ENCODE measurements around the gene EPS8. TPM values are rescaled to one million over a fixed set of nuclear protein-coding genes. Genes with fewer than 3 reads are reported as not detected.

EPS8 gene
- total and polyA plus RNA-seq, 7 donors: 7.9 to 16.9 (median 12.9) TPM

DNA sequence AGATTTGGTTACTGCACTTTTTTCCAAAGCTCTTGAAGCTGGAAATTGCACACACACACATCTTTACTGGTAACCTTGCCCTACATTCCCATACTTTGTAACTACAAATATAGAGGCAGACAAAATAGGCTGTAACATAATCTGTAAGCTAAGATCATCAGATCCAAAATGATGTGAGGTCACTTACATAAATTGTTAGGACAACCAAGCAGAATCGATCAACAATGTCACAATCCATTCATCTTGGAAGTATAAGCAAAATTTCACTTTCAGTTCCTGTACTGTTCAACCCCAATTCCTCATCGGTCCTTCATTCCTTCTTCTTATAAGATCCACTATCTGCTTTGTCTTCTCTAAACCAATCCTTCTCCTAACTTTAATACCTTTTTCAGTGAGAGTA is 72.6 kb downstream of the EPS8 start:
- peaks cover 26% of the 10 kb centered on the region for H3K4me1 ChIP-seq
- WGBS, 3 donors: 59 to 79% (median 63%) methylated on average over 2 of the region's 2 CpGs
- TF ChIP-seq CTCF (IDR thresholded peaks at IDR 0.05): no peak
- no peaks in the 10 kb centered on the region for H3K36me3 ChIP-seq (ENCODE audit: insufficient read depth in 1 of 2, low read depth in 1 of 2)
- ATAC-seq (no peak), DNase-seq (no peak)
- H3K9me3 ChIP-seq: no peaks in the 10 kb centered on the region
- H3K27ac ChIP-seq: no peak overlapping the region
- intact Hi-C loops (cut with DNase I): no loop called here
- H3K27me3 ChIP-seq (ENCODE audit: insufficient read depth in 3 of 3, low read length in 2 of 3): no peaks in the 10 kb centered on the region
- no peak overlapping the region for H3K4me3 ChIP-seq

DNA sequence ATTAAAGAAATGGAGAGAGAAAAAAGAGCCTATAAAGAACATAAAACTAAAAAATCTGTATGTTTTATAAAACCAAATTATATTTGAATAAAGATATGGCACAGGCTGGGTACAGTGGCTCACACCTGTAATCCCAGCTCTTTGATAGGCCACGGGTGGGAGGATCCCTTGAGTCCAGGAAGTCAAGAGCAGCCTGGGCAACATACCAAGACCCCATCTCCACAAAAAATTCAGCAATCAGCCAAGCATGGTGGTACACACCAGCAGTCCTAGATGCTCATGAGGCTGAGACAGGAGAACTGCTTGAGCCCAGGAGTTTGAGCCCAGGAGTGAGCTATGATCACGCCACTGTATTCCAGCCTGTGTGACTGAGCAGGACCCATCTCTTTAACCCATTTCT is 74.9 kb downstream of the EPS8 start:
- no peak for TF ChIP-seq CTCF (IDR thresholded peaks at IDR 0.05)
- no peak for ATAC-seq
- no peak for DNase-seq
- Histone ChIP-seq H3K36me3 (ENCODE audit: insufficient read depth in 1 of 2, low read depth in 1 of 2) (no peaks in the 10 kb centered on the region), H3K9me3 (no peaks in the 10 kb centered on the region), H3K27me3 (ENCODE audit: insufficient read depth in 3 of 3, low read length in 2 of 3) (no peaks in the 10 kb centered on the region), H3K27ac (no peak overlapping the region), H3K4me1 (peaks cover 21% of the 10 kb centered on the region), H3K4me3 (no peak overlapping the region)
- WGBS, 3 donors: 79 to 82% (median 81%) methylated on average over 2 of the region's 2 CpGs
- intact Hi-C loops (cut with DNase I): no loop called here

- H3K27ac ChIP-seq: no peak overlapping the region
- H3K27me3 ChIP-seq (ENCODE audit: insufficient read depth in 3 of 3, low read length in 2 of 3): no peaks in the 10 kb centered on the region
- H3K4me3 ChIP-seq: no peak overlapping the region
- TF ChIP-seq CTCF (IDR thresholded peaks at IDR 0.05): no peak
- ATAC-seq: peak in 2 of 4 donors; percentile 39 to 61
- intact Hi-C loops (cut with DNase I): no loop called here
- no peaks in the 10 kb centered on the region for H3K9me3 ChIP-seq
- peaks cover 9% of the 10 kb centered on the region for H3K4me1 ChIP-seq
- H3K36me3 ChIP-seq (ENCODE audit: insufficient read depth in 1 of 2, low read depth in 1 of 2): no peaks in the 10 kb centered on the region
- WGBS, 3 donors: 65 to 72% (median 71%) methylated on average over 8 of the region's 8 CpGs
- DNase-seq: no peak
Observed at GRCh38 chr12:15712823-15713660, 76.1 kb downstream of the EPS8 start.

DNA sequence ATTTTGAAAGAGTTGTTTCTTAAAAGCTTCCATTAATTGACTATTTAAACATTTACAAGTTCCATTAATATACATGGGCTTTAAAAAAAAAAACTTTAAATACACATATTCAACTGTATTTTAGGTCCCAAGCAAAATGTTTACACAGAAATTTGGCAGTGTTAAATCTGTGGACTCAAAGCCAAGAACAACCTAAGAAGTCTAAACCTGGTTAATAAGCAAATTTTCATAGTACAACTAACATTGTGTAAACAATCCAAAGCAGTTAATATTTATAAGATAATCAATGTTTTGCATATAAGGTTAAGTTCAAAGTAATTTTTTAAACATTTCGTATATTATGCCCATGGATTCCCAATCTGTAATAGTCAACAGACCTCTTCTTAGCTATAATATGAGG is 77.0 kb downstream of the EPS8 start:
- no peak overlapping the region for H3K27ac ChIP-seq

More for the DNA sequence above, 77.0 kb downstream of the EPS8 start:
- no peaks in the 10 kb centered on the region for H3K27me3 ChIP-seq (ENCODE audit: insufficient read depth in 3 of 3, low read length in 2 of 3)
- no peak for DNase-seq
- H3K36me3 ChIP-seq (ENCODE audit: insufficient read depth in 1 of 2, low read depth in 1 of 2): no peaks in the 10 kb centered on the region
- intact Hi-C loops (cut with DNase I): no loop called here
- no peak for TF ChIP-seq CTCF (IDR thresholded peaks at IDR 0.05)
- no peaks in the 10 kb centered on the region for H3K9me3 ChIP-seq
- 82 to 90% (median 88%) methylated on average over 1 of the region's 1 CpG for WGBS, 3 donors
- ATAC-seq: no peak
- H3K4me1 ChIP-seq: peaks cover 4% of the 10 kb centered on the region
- H3K4me3 ChIP-seq: no peak overlapping the region
